ENCODE data around the gene PLA2G7. TPM values are rescaled to one million over a fixed set of nuclear protein-coding genes. Genes with fewer than 3 reads are reported as not detected.

PLA2G7 gene
- total and polyA plus RNA-seq, 2 of the 8 experiments (the other 6 are each of a cell fraction or from before 2014, with no cell fraction given), result 1.5 to 2.2 TPM

DNA sequence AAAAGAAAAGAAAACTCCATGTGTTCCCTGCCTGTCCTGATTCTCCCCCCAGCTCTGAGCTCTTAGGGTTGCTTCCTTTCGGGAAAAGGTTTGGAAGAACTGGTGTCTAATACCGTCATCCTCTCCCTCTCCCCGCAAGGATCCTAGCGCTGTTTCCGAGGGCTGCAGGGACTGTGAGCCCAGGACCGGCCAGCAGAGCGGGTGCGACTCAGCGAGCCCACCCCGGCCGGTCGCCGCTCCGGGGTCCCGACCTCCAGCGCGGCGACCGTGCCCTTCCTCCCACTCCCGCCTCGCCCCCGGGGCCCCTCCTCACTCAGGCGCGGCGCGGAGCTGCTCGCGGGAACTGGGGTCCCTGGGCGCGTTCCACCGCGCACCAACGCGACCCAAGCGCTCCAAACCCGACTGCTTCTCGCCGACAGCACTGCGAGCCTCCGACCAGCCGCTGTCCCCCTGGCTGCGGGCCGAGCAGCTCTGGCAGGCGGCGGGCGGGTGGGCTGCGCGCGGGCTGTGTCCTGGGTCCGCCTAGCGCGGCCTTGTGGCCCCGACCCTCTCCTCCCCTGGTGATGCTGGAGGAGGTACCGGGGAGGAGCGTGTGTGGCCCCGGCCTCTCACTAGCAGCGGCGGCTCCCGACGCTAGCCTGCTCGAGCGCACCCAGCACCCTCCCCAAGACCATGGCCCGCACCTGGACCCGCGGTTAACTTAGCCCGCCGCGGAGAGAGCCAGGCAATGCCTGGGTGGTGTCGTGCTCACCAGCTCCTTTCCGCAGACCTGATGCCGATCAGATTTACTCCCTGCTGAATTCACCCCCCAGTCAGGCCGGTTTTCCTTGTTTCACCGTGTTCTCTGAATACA, at the start of gene PLA2G7 (continued):
- no peak for TF ChIP-seq RAD21 (IDR thresholded peaks at IDR 0.05 in 1 of 2, conservative IDR thresholded peaks at IDR 0.05 in 1 of 2; ENCODE audit: low read depth in 2 of 2, low read length in 2 of 2)
- TF ChIP-seq E2F6 (IDR thresholded peaks at IDR 0.05), result no peak; the same call in 1 of the 2 replicates
- TF ChIP-seq JUND (IDR thresholded peaks at IDR 0.05; ENCODE audit: low read length), result no peak
- TF ChIP-seq TAF7 (optimal IDR thresholded peaks at IDR 0.05; ENCODE audit: borderline replicate concordance, low read depth, low read length), result no peak
- peak; percentile 88 for TF ChIP-seq KDM4A (IDR thresholded peaks at IDR 0.05; ENCODE audit: low read depth, low read length, severe bottlenecking)
- no peak for TF ChIP-seq SP1 (IDR thresholded peaks at IDR 0.05; ENCODE audit: low read depth, low read length)
- TF ChIP-seq, protein P1, sequence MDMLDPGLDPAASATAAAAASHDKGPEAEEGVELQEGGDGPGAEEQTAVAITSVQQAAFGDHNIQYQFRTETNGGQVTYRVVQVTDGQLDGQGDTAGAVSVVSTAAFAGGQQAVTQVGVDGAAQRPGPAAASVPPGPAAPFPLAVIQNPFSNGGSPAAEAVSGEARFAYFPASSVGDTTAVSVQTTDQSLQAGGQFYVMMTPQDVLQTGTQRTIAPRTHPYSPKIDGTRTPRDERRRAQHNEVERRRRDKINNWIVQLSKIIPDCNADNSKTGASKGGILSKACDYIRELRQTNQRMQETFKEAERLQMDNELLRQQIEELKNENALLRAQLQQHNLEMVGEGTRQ (IDR thresholded peaks at IDR 0.05; ENCODE audit: low read length), result no peak
- peak; percentile 37; the same call in 1 of the 2 replicates for TF ChIP-seq POLR2AphosphoS5 (IDR thresholded peaks at IDR 0.05; ENCODE audit: low read depth, low read length)
- TF ChIP-seq, protein P2, sequence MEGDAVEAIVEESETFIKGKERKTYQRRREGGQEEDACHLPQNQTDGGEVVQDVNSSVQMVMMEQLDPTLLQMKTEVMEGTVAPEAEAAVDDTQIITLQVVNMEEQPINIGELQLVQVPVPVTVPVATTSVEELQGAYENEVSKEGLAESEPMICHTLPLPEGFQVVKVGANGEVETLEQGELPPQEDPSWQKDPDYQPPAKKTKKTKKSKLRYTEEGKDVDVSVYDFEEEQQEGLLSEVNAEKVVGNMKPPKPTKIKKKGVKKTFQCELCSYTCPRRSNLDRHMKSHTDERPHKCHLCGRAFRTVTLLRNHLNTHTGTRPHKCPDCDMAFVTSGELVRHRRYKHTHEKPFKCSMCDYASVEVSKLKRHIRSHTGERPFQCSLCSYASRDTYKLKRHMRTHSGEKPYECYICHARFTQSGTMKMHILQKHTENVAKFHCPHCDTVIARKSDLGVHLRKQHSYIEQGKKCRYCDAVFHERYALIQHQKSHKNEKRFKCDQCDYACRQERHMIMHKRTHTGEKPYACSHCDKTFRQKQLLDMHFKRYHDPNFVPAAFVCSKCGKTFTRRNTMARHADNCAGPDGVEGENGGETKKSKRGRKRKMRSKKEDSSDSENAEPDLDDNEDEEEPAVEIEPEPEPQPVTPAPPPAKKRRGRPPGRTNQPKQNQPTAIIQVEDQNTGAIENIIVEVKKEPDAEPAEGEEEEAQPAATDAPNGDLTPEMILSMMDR (IDR thresholded peaks at IDR 0.05; ENCODE audit: control extremely low read depth in 1 of 3, insufficient read depth in 1 of 3, low read depth in 1 of 3, low read length in 3 of 3), result peak in 1 of 3 experiments; percentile 3; a peak in 1 of 4 replicates
- no peak for TF ChIP-seq TCF12 (IDR thresholded peaks at IDR 0.05; ENCODE audit: low read depth, low read length)
- TF ChIP-seq MAFK (IDR thresholded peaks at IDR 0.05; ENCODE audit: low read depth, low read length), result no peak
- no peak for TF ChIP-seq SIN3A (conservative IDR thresholded peaks at IDR 0.05 in 1 of 2, IDR thresholded peaks at IDR 0.05 in 1 of 2; ENCODE audit: low read depth in 1 of 2, low read length in 2 of 2)
- TF ChIP-seq CTBP2 (IDR thresholded peaks at IDR 0.05; ENCODE audit: borderline replicate concordance, insufficient read depth, insufficient read length, low read length), result no peak
- TF ChIP-seq ASH2L (IDR thresholded peaks at IDR 0.05; ENCODE audit: low read length), result peak; percentile 59
- no peak for TF ChIP-seq NANOG (IDR thresholded peaks at IDR 0.05; ENCODE audit: insufficient read depth, low read depth, low read length, poor library complexity, severe bottlenecking)
- TF ChIP-seq PHF8 (conservative IDR thresholded peaks at IDR 0.05; ENCODE audit: low read depth, low read length), result peak; percentile 60
- peak; percentile 63; the same call in 1 of the 2 replicates for TF ChIP-seq TBP (IDR thresholded peaks at IDR 0.05; ENCODE audit: low read depth, low read length)

All from H1 (cell line).